Ovary (tissue), 3 donors: ENCODE measurements around the gene HOXA6.

Experiments
- CTCF ChIP-seq, 3 donors: fragments of 450-650 bp in 2 of 3; fragments of 200-600 bp in 1 of 3; IDR thresholded peaks; one replicate each; pipeline versions ENCODE4 v1.5.1 to v1.8.0; 2016 to 2022; ENCODE audit warnings: antibody characterized with exemption in 3 of 3, mild to moderate bottlenecking in 1 of 3
- EP300 ChIP-seq: sonication (generic); formaldehyde crosslinking; IDR thresholded peaks from one replicate; pipeline ENCODE4 v1.6.1; 2017; ENCODE audit warnings: antibody characterized with exemption
- POLR2A ChIP-seq: fragments of 450-650 bp; IDR thresholded peaks from one replicate; pipeline ENCODE4 v1.6.1; 2017; ENCODE audit warnings: antibody characterized with exemption, mild to moderate bottlenecking, moderate library complexity
- donor health status: DM: no; HTN: no; CAD: no.

GRCh38 chr7:27143023-27143949, 4.3 kb downstream of the HOXA6 start, which contains the start of gene HOXA5:
- peak in 1 of 3 donors; percentile 56 for TF ChIP-seq CTCF (IDR thresholded peaks at IDR 0.05)
- TF ChIP-seq POLR2A, result no peak
- no peak for TF ChIP-seq EP300
